GM18951 (cell line): ENCODE measurements around the gene KIF3A.

Source experiments
- POLR2A ChIP-seq: IDR thresholded peaks from 4 replicates; pipeline ENCODE4 v1.6.1; 2011; ENCODE audit warnings: mild to moderate bottlenecking; ENCODE audit not compliant: insufficient read length, insufficient read depth; ENCODE audit errors: extremely low read depth
- in situ Hi-C: fragments of 300-500 bp; cut with MboI; formaldehyde crosslinking; loops from one replicate; pipeline ENCODE4 v1.12.0; 2022; ENCODE audit warnings: low sequenced_read_pairs, mixed read lengths, inconsistent platforms; ENCODE audit not compliant: unreplicated experiment

The KIF3A gene

DNA sequence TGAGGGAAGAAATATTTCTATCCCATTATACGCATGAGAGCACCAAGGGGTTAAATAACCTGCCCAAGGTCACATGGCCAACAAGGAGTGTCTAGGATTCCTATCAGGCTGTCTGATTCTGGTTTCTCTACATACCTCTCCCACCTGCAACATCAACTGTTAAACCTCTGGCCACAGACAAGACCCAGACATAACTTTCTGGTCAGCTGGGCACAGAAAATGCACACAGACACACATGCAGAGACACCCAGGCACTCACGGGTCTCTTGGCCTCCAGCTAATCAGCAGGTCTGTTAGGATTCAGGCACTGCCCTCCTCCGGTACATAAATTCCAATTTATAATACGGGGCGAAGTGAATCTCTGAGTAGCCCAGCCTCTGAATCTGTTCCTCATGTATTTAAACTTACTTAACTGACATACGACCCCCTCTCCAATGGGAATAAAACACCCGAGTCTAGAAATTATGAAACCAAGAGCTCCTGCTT lies 38.2 kb upstream of the KIF3A start:
- TF ChIP-seq POLR2A: no peak

DNA sequence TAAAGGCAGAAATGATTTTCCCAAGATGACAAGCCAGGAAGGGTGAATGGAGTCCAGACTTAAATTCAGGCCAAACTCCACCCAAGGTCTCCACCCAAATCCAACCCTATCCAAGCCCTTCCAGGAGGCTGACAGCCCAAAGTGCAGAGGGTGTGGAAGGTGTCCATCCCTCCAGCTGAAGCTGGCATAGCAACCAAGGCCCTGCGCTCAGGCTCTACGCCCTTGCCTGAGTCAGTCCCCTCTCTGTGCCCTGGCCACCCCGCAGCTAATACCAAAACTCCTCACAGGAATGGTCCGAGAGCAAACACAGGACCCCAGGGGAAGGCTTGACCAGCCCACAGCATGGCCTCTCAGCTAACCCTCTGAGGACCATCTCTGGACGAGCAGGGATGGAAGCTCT lies 37.5 kb upstream of the KIF3A start:
- no peak for TF ChIP-seq POLR2A
- in situ Hi-C loops: no loop called here

More for the DNA sequence above, 38.2 kb upstream of the KIF3A start:
- in situ Hi-C loops: no loop called here

GRCh38 chr5:132774406-132774805 lies 37.1 kb upstream of the KIF3A start:
- TF ChIP-seq POLR2A: no peak
- in situ Hi-C loops: no loop called here

- TF ChIP-seq POLR2A: no peak
- in situ Hi-C loops: no loop called here
Observed at GRCh38 chr5:132773601-132774355, 36.4 kb upstream of the KIF3A start.

DNA sequence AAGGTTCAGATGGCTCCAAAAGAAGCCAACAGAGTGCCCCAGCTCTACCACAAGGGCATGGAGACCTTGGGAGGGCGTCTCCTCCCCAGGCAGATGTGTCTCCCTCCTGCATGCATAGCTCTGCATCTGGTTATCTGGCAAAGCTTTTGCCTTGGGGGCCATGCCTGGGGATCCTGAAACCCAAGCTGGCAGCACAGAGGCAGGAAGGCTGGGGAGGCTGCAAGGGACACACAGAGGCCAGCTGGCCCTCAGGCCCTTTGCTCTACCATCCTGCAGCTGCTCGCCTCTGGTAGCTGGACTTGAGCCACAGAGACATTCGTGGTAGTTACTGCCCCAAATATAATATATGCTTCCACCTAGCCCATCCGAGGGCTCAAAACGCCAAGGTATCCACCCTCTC lies 35.8 kb upstream of the KIF3A start:
- in situ Hi-C loops: no loop called here
- TF ChIP-seq POLR2A: no peak

- no peak for TF ChIP-seq POLR2A
- in situ Hi-C loops: no loop called here
Observed at GRCh38 chr5:132772291-132773070, 35.1 kb upstream of the KIF3A start.

DNA sequence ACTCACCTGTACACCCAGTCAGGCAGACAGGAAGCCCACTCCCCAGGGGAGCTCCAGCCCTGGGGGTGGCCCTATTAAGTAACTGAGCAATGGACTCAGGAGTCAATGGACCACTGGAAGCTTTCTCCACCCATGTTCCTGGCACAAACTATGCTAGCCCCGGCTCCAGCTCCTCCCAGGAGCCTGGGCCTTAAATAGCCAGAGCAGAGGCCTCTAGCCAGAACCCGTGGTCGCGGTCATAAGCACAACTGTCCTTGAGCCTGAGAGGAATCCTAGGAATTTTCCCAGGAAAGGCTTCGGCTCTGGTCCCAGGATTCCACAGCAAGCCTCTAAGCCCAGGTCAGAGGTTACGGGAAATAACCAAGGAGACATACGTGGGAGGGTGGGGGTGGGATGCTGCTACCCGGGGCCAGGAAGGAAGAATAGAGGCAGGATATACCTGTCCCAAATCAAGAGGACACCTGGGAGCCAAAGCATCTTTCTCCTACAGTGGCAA lies 34.2 kb upstream of the KIF3A start:
- TF ChIP-seq POLR2A: no peak
- in situ Hi-C loops: no loop called here

DNA sequence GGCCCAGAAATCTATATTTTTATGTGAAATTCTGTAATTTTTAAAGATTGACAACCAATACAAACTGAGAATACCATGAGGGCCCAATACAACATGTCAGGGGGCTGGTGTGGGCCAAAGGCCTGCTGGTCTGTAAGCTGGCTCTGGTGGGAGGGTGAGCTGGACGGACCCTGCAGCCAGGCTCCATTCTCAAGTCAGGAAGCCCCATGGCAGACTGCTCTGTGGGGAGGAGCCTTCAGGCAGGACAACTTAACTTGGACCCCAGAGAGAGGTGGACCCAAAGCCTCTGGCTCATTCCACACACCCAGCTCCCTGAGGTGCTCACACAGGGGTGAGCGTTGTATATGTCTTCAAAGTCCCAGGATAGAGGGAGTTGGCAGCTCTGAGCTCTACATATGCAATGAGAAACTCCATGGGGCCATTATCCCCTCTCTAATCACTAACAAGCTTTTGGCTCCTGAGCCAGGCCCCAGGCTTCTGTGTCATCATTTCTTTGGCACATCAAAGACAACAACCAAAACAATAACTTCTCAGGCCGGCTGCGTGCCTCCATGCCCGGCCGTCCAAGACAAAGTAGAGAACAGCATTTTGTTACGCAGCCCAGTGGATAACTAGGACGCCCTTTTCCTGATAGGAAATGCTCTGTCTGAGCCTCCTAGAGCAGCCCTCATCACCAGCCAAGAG lies 33.3 kb upstream of the KIF3A start:
- no peak for TF ChIP-seq POLR2A
- in situ Hi-C loops: no loop called here

GRCh38 chr5:132768485-132768868 lies 31.1 kb upstream of the KIF3A start:
- TF ChIP-seq POLR2A: no peak
- in situ Hi-C loops: no loop called here

- in situ Hi-C loops: no loop called here
- TF ChIP-seq POLR2A: no peak
Observed at GRCh38 chr5:132767150-132767549, 29.8 kb upstream of the KIF3A start.

DNA sequence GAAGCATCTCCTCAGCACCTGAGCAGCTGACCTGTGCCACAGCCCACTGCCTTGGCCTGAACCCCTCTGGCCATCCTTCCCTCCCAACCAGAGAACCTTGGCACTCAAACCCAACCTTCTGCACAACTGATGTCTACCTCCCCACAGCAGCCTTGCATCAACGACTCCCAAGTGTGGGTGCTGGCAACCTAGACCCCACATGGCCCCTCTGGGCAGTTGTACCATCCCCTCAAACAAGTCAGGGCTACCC lies 29.4 kb upstream of the KIF3A start:
- TF ChIP-seq POLR2A: no peak
- in situ Hi-C loops: no loop called here

DNA sequence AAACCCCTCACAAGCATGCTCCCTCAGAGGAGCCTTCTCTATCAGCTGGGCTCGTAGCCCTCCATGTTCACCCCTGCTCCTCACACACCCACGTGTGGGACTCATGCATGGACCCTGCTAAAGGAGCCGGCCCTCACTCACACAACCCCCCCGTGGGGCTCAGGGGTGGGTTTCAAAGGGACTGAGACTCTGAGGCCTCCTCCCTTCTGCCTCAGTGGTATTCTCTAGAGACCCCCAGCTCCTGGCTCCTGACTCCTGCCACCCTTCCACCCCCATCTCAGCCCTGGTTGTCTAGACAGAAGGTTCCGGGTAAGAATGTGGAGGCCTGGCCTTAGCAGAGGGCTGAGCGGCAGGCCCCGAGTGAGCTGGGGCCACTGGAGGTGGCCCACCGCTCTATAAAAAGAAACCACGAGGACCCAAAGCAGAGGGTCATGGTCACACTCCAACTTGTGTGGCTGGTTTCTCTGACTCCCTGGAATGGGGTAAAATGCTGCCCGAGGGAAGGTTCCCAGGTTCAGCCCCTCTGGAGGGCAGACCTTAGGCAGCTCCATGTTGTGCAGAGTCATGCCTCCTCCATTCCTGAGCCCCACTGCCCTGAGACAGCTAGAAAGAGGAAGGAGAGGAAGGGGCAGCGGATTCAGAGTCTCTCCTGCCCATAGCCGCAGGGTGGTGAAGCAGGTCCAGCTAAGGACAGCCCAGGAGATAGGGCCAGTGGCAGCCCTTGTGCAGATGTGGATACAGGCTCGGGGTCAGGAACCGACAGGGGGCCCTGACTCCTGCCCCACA lies 28.9 kb upstream of the KIF3A start:
- no peak for TF ChIP-seq POLR2A

More for the DNA sequence above, 28.9 kb upstream of the KIF3A start:
- in situ Hi-C loops: no loop called here
